NCI-H2029 treated with DMSO at 0.1 percent for 48 hours (cell line): ENCODE data around the gene THADA.

Experiments used
- DNase-seq: peaks from one replicate; lab custom pipeline; 2025; lab: John Stamatoyannopoulos, UW

THADA gene

DNA sequence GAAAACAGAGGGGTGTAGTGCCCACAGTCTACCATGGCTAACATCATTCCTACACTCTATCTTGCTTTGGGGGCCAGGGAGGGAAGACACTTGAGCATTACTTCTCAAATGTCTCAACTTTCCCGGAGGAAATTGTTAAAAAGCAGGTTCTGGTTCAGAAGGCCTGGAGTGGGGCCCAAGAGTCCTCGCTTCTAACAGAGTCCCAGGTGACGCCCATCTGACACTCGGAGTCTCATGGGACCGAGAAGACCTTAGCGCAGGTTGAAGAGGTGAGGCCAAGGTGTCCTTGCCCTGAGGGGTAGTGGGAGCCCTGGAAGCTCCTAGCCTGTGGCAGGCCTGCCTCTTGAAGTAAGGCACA, 409.5 kb downstream of the THADA start:
- no peak for DNase-seq

DNA sequence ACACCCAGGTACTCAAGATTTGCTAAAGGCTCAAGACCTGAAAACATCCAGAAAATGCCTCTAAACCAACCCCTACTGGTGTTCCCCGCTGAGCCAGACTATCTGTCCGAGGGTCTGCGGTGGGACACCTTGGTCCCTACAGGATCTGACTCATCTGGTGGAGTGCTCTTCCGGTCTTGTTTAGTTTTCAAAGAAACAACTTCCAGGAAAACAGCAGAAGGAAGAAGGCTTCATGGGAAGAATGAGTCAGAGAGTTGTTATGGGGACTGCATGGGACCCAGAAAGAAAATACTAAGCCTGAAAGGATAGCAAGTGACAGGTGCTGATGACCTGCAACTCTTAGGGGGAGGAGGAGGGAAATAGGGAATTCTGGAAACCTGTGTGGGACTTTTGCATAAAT, 410.7 kb downstream of the THADA start:
- no peak for DNase-seq

DNA sequence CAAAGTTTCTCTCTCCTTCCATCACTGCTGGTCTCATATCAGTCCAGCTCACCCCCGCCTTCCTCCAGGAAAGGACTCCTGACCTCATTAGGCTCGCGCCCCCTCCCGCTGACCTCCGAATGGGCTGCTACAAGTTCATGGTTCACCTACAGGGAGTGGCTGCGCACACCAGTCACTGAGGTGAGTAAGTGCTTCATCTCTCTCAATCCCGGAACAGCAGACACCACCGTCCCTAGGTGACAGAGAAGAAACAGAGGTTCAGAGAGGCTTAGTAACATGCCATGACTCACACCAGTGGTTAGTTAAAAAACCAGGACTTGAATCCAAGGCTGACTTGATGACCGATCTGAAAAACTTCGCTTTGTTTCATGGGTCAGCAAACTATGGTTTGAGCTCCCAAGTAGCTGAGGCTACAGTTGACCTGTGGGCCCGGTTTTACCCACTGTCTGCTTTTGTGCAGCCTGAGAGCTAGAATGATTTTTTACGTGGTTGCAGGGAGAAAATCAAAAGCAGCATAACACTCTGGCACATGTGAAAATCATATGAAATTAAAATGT, 411.4 kb downstream of the THADA start:
- no peak for DNase-seq

DNA sequence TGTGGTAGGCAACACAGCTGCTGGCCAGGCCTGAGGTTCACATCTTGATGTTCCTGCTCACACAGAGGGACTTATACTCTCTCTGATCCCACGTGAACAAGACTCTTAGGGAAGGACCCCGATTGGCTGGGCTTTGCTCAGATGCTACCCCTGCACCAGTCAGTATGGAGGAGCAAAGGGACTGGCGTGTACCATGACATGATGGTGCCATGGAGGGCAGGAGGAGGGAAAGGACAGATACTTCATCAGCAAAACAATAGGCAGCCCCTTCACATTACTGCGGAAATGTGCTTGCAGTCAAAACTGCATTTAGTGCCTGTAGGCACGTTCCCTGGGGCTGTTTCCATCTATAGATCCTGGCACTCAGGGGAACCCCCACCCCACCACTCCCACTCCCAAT, 412.1 kb downstream of the THADA start:
- no peak for DNase-seq

DNA sequence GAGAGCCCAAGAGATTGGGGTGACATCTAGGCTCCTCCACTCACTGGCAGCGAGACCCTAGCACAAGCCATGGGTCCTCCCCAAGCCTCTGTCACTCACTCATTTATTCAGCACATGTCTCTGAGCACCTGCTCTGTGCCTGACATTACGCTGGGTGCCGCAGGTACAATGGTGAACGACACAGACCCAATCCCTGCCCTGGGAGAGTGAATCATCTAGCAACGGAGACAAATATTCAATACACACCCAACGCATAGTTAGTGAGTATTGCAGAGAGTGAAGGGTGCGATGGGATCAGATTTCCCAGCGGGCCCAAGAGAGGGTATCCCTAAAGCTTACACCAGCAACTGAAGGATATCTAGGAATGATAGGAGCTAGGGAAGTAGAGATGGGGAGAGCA, 414.9 kb downstream of the THADA start:
- DNase-seq, result no peak
